ENCODE data around the gene WBP11.

Gene WBP11

DNA sequence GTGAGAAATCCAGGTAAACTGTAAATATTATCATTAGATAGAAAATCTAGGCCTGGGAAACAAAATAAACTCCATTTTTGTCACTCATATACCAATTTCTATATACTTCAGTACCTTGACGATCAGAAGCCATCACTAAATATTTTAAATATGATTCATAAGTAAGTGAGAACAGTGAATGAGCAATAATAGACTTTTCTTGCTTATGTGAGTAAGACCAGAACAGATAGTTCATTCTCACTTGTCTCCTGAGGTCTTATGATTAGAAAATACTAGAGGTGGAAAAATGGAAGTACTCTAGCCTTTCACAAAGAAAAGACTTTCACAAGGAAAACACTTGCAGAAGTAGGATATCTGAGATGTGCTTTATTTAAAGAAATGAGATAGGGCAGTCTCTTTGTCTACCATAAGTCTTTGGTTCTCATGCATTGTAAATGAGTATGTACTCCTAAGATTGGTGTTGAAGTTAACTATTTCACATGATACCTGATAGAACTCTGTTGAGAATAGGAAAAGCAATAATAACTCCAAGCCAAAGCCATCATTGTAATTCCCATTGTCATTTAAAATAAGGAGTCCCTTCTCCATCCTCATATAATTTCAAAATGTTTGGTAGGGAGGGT, 20.8 kb upstream of the WBP11 start:
- no peak for DNase-seq

DNA sequence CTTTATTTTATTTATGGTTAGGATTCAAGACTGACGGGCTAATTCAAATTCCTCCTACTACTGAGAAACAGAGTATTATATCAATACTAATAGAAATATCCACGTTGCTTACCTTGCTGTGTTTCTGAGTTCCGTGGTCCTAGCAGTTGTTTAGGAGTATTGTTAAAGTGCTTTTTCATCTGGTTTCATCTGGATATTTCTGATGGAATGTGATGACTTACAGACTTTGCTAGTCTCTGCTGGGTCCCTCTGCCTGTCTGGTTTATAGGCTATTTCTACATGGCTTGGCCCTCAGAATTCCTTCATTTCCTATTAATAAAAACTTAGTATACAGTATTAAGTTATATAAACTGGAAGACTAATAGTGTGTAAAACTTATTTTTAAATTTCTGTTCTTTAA, 10.7 kb upstream of the WBP11 start, which contains the start of gene SMCO3:
Gene SMCO3 (minus strand): TSS at position 169 of the 400 bp plus-strand sequence. CDS start 7,502 bp downstream, outside the sequence.
- no peak for DNase-seq

DNA sequence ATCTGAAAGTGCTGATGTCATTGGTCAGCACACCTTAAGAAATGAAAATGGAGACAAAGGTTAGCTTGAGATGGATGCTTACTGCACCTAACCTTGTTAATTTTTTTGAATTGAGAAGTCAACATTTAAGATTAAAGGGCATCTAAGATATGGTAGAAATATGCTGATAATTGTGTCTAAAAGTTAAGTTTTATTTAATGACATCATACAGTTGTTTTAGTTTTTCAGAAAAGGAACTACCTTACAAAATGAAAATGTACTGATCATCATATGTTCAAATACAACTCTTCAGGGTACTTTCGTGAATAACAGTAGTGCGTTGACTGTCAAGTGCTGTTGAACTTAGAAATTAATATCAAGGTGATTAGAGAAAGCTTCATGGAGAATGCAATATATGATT, 8.2 kb upstream of the WBP11 start:
- DNase-seq = no peak

DNA sequence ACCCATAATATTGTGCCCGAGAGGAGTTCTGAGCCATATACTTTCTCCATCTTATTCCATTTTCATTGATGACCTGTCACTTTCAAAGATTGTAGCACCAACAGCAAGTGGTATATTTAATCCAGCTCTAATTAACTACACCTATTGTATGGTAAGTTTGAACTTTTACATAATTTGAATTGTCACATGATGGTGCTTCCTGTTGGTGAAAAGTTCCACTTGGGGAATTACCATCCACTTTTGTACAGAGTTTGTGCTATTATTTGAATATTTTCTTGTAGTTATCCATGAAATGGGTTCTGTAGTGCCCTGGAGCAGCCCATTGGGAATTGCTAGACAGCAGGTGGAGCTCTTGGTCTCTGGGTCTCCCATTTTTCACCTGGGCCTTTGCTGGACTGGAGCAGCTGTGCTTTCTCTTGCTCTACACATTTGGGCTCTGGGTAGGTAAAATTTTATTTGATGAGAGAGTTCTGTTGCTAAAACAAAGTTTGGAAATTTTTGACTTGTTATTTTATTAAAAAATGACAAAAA, 7.7 kb upstream of the WBP11 start:
- DNase-seq = no peak

DNA sequence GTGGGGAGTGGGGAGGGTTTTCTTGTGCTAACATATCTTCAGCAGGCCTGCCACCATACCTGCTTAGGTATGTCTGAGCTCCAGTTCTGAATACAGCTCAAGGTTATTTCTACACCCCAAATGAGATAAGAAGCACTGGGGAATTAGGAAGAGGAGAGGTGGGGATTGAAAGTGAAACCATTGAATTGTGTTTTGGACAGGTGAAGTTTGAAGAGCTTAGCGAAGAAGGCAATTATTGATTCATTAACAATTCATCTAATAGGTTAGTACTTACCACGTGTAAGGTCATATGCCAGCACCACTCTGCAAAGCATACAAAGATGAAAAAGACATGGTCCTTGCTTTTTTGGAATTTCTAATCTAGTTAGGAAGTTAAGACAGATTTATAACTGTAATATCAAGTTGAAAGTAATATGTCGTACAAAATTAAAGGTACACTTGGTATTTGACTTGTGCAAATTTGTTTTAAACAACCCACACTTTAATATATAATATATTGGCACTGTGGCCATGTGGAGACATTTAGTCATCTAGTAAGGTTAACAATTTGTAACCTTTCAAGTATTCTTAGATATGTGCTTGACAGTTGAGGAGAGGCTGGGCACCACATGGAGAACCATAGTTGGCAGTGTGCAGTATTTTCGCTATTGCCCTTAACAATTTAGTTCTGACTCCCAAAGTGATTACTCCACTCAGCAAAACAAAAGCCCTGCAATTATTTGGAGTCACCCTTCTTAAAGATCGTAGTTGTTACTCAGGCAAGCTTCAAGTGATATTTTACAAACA, 7.1 kb upstream of the WBP11 start:
- no peak for DNase-seq

DNA sequence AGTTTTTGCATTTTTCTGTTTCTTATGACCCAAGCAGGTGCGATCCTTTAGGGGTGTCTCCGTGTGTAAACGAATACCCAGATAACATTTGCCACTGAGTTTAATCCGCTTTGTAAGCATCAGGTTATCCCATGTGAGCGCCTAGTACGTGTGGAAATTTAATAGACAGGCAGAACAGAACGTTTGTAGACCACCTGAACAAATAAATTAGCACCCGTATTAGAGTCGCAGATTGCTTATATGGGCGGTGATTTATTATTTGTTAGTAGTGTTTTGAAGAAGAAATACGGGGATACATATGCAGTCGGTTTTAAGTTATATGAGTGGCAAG, 517 bp upstream of the WBP11 start:
- DNase-seq = no peak

DNA sequence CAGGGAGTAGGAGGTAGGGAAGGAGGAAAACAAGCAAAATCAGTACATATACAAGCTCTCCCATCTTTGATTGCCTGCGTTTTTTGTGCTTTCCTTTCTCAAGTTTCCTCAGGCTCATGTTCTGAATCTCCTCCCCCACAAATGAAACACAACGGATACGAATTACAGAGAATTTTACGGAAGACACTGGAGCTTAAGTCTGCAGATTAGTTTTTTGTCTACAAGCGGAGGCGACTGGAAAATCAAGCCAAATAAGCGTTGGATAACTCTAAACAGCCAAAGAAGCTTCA, 612 bp downstream of the WBP11 start:
- no peak for DNase-seq

DNA sequence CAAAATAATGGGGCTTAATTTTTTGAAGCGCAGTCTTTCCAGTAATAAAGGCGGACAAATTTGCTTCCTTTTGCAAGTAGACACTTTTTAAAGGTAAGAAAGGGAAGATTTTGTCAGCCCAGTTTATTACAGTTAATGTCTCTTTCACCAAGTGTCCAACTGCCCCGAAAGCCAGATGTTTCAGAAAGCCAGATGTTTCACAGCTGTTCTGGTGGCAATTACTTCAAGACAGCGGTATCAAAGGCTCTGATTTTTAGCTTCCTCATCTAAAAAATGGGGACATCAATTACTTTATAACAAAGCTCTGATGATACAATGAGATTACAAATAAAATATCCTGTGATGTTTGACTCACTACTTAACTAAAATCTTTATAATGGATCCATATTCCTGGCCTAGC, 1.0 kb downstream of the WBP11 start:
- DNase-seq = no peak

DNA sequence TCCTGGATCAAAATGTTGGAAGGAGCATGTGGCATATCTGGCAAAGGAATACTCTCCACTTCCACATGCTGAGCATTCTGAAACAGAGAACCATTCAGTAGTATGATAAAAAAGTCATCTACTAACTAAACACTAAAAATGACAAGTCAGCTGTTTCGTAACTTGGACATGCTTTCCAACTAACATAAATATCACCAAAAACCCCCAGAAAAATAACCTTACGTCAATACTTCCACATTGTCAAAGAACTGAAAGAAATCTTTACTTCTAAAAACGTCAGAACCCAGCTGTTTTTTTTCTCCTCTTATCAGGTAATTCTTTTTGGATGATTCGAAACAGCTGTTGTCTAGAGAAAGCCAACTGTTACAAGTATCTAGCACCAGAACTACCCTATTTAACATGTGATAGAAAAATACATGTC, 8.2 kb downstream of the WBP11 start:
- no peak for DNase-seq

DNA sequence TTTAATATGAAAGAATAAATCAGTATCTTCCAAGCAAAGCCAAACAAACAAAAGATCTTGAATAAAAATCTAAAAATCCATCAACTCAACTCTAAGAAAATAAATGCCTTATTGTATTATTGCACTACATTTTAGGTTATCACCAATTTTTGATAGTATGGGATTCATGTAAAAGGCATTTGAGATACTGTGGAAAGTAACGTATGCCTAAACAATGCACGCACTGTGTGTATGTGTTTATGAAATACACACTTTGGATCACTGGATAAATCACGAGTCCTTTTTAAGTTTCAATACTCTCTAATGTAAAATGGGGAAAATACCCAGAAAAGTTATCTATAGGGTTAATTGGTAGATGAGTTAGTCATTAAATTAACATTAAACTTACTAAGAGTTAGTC, 17.7 kb downstream of the WBP11 start:
- no peak for DNase-seq

DNA sequence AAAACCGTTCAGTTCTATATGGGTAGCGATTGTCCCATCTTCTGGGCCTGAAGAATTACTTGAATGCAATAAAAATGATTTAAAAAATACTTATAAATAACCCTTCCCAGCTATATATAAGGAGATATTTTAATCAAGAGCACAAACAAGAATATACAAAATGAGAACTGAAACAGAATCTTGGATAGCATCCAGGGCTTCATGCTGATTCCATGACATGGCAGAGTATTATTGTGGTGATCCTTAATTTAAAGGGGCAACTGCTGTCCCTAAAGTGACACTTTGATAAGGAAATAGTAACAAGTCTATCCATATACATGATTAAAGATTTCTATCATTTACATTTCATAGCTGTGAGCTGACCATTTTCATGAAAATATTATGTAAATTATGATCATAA, 18.8 kb downstream of the WBP11 start:
- no peak for DNase-seq

DNA sequence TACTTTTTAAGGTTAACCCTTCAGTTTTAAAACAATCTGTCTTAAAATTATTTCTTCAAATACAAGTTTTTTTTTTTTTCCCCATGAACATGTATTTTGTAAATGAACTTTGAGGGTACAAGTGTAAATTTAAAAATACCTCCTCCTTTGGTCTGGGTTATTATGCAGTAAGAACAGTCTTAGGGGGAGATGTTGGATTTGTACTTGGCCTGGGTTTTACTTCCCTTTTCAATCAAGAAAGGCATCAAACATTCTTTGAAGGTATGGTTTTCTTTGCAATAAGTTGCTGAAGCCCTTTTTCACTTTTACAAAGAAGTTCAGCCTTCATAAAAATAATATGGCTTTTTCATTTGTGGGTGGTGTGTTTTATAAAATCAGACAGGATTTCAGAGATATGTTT, 20.5 kb downstream of the WBP11 start:
- DNase-seq = no peak

DNA sequence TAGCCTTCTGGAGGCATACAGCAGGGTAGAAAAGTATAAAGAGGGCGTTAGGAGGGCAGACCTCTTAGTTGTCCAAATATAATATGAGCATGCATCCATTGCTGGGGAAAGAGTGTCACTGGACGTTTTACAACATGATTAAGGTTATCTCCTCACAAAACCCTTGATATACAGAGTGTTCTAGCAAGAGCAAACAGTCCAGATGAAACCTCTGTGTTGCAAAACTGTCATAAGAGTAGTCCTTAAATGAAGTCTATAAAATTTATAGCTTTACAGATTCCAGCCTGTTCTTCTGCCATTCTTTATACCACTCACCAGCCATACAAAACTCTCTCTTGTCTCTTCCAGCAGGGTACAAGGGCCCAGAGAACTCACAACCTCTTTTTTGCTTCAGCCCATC, 21.7 kb downstream of the WBP11 start:
- DNase-seq = no peak

DNA sequence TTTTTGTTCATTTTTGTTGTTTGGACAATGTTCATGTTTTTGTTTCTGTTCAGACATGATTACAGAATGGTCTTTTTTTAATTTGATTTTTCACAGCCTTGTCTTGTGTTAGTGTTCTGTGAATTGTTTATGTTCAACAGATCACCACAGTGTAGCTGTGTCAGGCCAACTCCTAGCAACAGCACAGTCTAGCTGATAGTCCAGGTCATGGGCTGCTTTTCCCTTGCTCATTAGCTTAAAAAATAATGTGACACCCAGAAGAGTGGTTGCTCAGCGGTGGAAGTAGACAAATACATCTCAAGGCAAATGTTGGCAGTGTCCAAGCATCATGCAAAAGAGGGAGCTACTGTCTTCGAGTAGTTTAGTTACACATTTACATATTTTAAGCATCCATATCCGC, 22.4 kb downstream of the WBP11 start:
- no peak for DNase-seq

DNA sequence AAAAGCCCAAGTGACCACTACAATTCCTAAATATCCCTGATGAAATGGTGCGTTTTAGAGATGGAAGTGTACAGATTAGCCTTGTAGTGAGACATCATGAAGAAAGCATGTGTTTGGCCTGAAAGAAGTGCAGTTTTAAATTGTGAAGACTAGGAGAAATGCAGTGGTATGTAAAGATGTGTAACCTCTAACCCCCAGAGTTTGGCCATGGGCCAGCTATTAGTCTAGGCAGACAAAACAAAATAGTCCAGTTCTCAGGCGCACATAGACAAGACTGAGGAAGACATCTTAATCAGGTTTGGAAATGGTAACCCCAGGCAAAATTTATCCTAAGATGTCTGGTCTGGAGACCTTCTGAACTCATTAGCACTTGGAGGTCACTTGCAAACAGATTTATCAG, 23.4 kb downstream of the WBP11 start:
- no peak for DNase-seq

DNA sequence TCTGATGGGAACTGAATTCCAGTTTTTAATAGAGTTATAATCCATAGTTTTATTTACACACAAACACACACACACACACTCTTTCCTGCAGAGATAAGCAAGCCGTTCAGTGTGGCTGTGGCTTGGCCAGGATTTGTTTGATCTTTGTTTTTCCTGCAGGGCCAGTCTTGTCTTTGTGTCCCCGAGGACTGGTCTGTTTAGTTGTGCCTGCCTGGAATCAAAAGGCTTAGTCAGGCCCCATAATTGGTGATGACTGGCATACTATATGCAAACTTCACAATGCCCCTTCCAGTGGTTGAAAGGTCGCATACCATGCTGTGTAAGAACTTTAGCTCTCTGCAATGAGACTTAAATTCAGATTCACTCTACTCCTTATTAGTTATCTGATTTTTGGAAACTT, 26.0 kb downstream of the WBP11 start:
- no peak for DNase-seq

DNA sequence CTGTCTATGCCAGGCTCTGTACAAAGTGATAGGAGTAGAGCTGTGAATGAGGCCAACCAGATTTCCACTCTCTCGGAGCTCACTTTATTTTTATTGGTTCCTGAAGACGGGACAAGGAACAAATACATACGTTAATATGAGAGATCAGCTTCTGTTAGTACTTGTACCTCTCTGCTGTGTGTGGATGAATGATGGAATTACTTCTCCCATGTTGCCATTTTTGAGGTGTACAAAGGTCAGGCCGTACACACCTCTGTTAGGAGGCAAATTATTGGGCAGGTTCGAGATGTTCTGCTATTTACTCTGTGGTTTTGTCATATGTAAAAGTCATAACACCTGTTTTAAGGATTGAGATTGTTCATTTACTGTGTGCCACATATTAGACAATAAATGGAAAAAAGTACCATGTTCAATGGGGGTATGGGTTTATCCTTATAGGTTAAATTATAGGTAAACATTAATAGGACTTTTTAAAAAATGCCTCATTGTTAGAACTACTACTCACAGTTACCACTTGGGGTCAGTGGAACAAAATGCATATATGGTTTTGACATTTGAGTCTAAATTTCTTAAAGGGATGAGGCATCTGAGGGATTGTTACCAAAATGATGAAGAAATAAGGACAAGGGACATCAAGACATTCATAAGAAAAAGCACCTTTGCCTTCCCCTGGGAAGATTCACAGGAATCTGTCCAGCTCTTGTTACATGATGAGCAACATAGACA, 26.9 kb downstream of the WBP11 start:
- DNase-seq = no peak

DNA sequence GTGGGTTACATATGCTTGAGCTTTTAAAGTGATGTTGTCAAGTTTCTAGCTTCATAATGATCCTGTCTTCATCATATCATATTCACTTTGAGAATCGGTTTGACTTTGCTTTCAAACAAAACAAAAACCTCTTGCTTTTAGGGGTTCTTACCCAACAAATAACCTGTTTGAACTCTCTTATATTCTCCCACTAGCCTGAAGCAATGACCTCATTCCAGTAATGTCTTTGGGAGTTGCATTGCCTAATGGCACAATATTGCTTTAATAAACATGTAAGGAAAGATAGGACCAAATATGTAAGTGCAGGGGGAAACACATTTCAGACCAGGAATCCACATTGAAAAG, 27.7 kb downstream of the WBP11 start:
- no peak for DNase-seq

DNA sequence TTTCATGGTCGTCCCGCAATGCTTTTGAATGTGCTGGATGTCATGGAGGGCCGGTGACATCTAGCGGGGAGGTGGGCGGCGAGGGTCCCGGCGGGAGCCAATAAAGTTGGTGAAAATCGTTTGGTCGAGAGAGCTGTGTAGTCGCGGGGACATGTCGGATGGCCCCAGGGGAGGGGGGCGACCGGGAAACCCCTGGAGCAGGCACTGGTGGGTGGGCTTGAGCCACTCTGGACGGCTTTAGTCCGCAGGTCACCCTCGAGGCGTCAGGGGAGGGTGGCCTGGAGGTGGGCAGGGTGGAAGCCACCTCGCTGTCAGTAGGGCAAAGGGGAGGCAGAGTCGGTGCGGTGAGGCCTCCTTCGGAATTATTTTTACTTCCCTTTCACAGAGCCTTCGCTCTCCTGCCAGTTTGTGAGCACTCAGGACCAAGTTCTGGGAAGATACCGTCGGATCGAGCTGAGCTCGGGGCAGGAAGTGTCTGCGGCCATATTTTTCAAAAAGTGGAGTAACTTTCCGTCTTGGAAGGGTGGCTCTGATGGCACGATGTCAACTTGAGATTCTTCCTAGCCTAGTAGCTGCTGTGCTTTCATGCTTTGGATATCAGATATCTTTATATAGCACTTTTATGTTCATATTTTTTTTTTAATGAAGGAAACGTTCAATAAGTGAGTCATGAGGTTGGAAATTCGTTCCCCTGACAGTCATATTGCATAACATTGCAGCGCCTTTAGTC, 28.2 kb downstream of the WBP11 start:
- DNase-seq = no peak

DNA sequence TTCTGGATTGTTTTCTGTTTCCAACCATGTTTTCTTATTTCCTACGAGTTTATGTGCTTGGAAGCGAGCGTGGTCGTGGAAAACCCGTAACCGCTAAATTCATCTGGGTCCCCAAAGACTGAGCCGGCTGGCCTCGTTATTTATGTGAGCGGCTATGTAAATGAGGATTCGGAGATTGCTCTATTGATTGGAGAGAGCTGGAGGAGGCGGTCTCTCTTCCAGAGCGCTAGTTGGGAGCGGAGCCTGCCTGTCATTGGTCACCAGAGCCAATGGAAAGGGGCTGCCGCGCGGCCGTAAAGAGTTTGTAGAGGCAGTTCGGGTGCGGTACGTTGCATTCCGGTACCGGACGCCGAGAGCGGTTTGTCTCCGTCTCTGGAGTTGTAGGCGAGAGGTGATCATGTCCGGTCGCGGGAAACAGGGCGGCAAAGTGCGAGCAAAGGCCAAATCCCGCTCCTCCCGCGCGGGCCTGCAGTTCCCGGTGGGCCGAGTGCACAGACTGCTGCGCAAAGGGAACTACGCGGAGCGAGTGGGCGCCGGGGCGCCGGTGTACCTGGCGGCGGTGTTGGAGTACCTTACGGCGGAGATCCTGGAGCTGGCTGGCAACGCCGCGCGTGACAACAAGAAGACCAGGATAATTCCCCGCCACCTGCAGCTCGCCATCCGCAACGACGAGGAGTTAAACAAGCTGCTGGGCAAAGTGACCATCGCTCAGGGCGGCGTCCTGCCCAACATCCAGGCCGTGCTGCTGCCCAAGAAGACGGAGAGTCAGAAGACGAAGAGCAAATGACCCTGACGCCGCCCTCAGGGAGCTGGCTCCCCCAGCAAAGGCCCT, 29.0 kb downstream of the WBP11 start:
- DNase-seq = peak; percentile 58 to 78 (median 76)

DNA sequence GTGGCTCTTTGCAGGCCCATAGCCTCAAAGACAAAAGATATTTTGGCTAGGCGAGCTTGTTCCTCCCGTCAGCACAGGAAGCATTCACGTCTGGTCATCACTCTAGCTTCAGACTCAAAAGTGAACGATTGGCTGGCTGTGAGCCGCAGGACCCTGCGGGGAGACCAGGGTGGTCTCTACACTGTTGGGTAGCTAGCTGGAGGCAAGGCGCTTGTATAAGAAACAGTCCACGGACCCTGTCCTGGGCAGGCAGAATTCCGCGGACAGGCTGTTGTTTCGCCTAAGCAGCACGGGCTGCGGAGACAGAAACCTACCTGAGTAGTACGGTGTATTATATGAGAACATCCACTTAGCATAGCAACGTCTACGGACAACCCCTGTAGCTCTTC, 29.6 kb downstream of the WBP11 start:
- DNase-seq = peak in 3 of 4 experiments; percentile 24 to 35 (median 27)

DNA sequence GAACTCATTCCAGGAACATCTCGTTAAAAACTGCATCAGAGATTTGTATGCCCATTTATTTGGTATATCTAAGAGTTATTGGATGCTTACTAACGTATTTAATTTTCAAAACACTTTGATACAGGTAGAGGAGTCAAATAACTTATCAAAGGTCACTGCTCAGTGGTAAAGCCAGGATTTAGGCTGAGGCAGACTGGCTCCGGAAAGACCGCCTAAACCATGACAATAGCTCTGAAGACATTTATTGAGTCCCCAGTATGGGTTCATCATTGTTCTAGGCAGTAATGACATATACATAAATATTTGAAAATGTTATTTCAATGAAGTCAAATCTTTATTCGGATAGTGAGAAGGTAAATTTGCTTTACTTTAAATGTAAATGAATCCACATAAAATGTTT, 30.3 kb downstream of the WBP11 start:
- no peak for DNase-seq
